ENCODE measurements around the gene UBE3A.

DNA sequence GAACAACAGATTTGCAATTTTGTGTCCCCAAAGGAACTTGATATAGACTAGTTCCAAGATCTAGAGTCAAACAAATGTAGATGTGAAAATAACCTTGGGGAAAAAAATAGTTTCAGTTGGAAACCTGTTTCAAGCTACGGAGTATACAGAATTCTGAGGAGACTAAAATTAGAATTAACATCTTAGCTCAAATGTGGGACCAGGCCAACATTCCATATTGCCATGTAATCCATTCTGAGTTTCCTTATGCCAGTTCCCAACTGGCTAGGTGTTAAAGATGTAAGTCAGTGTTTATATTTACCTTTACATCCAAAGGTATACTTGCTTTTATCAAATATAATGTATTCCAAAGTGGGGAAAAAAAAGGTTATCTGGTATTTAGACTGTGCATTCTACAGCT is 76.3 kb downstream of the UBE3A start:
- TF ChIP-seq, protein P1, sequence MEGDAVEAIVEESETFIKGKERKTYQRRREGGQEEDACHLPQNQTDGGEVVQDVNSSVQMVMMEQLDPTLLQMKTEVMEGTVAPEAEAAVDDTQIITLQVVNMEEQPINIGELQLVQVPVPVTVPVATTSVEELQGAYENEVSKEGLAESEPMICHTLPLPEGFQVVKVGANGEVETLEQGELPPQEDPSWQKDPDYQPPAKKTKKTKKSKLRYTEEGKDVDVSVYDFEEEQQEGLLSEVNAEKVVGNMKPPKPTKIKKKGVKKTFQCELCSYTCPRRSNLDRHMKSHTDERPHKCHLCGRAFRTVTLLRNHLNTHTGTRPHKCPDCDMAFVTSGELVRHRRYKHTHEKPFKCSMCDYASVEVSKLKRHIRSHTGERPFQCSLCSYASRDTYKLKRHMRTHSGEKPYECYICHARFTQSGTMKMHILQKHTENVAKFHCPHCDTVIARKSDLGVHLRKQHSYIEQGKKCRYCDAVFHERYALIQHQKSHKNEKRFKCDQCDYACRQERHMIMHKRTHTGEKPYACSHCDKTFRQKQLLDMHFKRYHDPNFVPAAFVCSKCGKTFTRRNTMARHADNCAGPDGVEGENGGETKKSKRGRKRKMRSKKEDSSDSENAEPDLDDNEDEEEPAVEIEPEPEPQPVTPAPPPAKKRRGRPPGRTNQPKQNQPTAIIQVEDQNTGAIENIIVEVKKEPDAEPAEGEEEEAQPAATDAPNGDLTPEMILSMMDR (IDR thresholded peaks at IDR 0.05): no peak
- no peak for TF ChIP-seq POLR2A (IDR thresholded peaks at IDR 0.05)
